ENCODE measurements around the gene ALG1.

The ALG1 gene, protein sequence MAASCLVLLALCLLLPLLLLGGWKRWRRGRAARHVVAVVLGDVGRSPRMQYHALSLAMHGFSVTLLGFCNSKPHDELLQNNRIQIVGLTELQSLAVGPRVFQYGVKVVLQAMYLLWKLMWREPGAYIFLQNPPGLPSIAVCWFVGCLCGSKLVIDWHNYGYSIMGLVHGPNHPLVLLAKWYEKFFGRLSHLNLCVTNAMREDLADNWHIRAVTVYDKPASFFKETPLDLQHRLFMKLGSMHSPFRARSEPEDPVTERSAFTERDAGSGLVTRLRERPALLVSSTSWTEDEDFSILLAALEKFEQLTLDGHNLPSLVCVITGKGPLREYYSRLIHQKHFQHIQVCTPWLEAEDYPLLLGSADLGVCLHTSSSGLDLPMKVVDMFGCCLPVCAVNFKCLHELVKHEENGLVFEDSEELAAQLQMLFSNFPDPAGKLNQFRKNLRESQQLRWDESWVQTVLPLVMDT

DNA sequence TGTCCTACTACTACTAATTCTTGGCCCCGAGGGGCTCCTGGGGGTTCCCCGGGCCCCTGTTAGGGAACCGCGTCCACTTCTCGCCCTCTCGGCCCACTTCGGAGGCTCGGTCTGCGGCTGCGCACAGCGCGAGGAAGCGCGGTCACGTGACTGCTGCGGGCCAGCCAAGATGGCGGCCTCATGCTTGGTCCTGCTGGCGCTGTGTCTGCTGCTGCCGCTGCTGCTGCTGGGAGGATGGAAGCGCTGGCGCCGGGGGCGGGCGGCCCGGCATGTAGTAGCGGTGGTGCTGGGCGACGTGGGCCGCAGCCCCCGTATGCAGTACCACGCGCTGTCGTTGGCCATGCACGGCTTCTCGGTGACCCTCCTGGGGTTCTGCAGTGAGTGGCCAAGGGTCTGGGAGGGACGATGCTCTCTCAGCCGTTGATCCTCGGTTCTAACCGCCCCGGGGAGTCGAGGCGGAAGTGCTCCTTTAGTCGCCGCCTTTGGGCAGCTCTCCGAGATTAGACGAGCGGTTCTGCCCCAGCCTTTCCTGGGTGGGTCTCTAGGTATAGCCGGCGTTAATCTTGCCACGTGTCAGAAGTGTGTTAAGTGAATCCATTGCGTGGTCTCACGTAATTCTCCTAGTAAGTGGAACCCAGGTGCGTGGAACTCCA lies at the start of gene ALG1:
ALG1 (plus strand) TSS at position 163 of the 653 bp plus-strand sequence; CDS start at position 170, 7 bp downstream.
- peak; percentile 85 for DNase-seq (ENCODE audit: low spot score)

DNA sequence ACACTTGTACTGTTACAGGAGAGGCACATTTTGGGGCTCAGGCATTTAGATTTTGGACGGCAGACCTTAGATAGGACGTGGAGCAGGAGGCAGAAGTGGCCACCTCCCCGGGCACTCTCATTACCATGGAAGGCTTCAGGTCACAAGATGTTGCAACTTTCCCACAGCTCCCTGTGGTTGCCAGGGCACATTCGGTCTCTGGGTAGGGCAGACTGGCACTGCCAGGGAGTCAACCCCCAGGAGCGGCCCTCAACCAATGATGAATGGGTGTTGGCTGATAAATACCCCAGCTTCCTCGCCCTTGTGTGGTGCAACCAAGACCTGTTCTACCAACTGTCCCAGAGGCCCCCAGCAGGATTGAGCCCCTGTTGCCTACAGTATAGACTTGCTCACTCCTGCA lies 49.1 kb upstream of the ALG1 start:
- DNase-seq (ENCODE audit: low spot score): no peak

DNA sequence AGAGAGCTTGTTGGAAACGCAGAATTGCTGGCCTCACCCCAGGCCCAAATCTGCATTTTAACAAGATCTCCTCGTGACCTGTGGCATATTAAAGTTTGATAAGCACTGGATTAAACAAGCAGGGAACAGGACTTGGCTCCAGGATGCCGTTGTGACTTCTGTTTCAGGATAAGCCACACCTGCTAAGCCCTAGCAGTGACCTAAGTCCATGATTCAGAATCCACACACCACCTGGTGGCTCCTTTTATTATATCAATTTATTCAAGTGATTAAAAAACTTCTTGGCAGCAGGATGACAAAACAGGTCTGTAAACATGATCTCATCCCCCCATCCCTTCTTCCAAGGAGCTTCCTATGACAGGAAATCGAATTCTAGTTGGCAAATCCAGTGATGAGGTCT lies 47.0 kb upstream of the ALG1 start:
- DNase-seq (ENCODE audit: low spot score): no peak

DNA sequence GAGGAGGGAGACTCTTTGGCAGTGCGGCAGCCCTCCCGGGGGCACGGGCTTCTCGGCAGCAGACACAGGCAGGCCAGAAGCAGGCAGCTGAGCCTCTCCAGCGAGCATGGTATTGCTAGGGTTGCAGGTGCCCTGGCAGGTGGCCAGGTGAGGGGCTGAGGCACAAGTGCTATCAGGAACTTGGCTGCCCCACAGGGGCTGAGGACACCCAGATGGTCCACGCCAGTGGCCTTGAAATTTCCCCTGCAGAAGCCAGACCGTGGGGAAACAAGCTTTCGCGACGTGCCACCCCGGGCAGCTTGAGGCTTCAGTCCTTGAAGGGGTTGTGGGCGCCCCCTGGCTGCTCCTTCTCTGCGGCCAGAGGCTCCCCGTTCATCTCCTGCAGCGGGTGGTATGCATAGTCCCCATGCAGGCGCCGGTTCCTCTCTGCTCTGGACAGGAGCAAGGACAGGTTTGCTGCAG lies 46.4 kb upstream of the ALG1 start:
- DNase-seq (ENCODE audit: low spot score): peak; percentile 74

DNA sequence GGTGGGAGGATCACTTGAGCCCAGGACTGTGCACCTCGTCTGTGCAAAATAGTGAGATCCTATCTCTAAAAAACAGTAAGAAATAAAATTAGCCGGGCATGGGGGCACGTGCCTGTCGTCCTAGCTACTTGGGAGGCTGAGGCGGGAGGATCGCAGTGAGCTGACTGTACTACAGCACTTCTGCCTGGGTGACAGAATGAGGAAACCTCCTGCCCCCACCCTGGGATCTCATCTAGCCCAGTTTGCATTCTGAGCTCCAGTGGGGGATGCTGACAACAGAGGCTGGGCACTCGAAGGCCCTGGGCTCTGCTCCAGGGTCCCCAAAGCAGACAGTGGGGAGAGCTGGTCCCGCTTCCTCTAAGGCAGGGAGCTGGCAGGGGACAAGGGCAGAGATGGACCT lies 45.0 kb upstream of the ALG1 start:
- no peak for DNase-seq (ENCODE audit: low spot score)

DNA sequence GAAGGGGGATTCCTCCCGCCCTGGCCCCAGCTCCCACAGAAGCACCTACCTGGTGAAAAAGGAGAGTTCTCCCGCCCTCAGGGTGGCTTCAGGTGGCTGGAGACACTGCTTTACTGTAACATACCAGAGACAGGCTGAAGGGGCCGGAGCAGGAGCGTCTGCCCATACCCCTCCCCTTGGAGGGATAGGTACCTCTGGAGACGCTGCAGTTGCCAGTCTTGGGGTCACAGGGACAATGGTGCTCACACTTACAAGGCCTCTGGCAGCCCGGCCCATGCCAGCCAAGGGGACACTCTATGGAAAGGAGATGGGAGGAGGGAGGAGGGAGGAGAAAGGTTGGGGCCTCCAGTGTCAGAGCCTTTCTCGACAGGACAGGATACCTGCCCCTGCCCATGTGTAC lies 44.6 kb upstream of the ALG1 start:
- no peak for DNase-seq (ENCODE audit: low spot score)

DNA sequence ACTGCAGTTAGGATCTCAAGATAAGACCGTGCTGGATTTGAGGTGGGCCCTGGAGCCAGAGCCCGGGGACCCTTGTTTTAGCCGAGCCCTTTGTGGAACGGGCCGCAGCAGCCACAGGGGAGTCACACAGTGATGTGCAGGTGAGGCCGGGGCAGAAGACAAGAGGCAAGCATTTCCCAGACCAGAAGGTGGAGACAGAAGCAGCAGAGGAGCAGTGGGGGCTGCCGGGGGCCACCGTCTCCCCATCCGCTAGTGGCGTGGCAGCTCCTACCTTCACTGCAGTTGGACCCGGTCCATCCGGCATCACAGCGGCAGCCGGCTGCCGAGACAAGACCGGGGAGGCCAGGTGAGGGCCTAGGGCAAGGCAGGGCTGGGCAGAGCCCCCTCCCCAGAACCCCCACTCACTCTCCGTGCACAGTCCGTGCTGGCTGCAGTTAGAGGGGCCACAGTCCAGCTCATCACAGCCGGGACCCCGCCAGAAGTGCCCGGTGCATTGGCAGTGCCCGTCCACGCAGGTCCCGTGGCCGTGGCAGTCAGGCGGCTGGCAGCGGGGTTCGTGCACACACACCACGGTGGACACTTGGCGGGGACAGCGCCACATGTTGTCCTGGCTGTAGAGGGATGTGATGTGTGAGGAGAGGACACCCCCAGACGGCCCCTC lies 43.9 kb upstream of the ALG1 start:
- DNase-seq (ENCODE audit: low spot score): no peak

DNA sequence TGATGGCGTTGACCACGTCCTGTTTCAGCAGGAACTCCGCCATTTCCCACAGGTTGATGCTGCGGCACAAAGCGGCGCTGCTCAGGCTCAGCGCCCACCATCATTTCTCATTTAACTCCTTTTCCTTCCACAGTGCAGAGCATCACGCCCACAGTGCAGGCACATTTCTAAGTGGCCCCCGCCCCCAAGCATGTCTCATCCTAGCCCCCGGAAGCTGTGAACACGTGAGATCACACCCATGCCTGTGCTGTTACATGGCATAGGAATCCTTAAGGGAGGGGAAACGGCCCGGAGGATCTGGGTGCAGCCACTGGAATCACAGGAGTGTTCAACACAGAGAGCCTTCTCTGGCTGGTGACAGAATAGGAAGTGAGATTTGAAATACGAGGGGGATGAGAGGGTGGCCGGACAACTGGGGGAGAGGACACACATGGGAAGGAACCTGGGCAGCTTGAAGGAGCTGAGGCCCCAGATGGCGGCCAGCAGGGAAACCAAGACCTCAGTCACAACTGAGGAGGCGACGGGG lies 42.6 kb upstream of the ALG1 start:
- peak; percentile 79 for DNase-seq (ENCODE audit: low spot score)

DNA sequence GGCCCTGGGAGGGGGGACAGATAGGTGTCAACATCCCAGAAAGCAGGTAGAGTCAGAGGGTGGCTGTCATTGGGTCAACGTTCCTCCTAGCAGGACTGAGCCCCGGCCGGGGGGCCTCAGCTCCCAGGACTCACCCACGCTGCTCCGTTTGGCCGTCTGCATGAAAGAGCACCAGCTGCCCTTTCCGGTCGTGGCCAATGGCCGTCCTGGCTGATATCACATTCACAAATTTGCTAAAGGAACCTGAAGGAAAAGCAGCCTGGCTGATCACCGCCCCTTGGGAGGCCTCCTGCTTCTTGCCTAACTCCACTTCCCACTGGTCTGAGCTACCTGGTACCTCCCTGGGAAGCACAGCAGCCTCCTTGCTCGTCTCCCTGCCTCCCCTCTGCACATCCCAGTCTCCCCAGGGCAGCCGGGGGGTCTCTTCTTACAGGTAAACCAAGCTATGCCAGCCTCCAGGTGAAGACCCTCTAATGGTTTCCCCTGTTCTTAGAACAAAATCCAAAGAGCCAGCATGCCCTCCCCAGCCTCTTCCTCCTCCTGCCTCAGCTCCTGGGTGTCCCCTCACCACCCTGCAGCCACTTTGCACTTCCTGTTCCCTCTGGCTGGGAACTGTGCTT lies 41.3 kb upstream of the ALG1 start:
- no peak for DNase-seq (ENCODE audit: low spot score)

DNA sequence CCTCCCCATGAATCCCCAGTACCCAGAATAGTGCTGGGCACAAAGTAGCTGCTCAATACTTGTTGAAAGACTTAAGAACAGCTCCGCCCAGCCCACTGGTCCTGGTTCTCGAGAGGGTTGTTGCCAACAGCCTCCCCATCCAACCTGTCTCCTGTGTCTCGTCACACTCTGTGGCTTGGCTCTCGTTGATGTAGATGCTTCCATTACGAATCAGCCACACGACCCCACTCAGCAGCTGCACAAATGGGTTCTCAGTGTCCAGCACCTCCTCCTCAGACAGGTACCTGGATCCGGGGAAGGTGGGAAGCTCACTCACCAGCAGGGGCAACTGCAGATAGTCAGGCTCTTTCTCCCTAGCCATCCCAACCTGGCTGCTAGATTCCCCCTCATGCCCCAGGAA lies 40.0 kb upstream of the ALG1 start:
- no peak for DNase-seq (ENCODE audit: low spot score)

DNA sequence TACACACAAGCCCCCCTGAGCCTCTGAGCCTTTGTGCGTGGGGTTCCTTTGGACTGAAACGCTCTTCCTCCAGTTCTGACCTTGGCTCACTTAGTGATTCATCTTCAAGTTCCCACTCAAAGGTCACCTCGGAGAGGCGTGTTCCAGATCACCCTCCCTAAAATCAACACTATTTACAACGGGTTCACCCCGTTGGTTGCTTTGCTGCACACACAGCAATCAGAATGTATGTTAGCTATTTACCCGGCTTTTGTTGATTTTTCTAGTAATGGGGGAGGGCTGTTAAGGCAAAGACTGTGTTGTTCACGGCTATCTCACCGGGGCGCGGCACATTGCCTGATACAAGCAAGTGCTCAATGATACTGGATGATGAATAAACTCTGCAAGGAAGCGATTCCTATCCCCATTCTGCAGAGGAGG lies 38.9 kb upstream of the ALG1 start:
- no peak for DNase-seq (ENCODE audit: low spot score)

DNA sequence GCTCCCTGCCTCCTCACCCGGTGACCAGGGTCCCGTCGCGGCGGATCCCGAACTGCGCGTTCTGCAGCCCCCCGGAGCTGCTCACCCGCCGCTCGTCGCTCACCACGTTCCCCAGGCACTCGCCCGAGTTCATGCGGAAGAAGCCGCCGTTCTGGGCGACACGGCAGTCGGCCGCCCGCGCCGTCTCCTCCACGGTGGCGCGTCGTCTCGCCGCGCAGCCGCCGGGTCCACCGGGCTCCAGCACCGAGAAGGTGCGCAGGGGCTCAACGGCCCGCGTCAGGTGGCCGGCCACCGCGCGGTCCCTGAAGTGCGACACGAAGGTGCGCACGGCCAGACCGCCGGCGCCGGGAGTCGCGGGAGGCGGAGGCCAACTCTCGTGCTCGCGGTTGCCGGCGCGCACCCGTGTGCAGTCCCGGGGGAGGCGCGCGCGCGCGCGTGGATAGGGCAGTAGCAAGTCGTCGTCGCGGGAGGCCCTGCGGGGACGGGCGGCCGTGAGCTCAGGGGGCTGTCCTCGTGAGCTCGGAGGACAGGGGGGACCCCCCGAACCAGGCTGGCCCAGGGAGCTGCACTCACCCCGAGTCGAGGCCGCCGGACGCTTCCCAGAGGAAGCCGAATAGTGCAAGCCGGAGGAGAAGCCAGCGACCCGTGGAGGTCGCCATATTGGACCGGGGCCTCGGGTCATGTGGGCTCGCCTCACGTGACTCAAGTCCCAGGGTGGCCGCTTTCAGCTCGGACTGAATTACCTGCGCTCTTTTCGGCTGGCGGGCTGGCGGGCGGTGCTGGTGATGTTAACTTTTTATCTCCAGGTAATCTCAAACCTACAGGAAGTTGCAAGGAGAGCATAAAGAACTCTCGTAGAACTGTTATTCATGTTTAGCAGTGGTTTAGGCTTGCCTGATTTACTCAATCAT lies 38.1 kb upstream of the ALG1 start, which contains the start of gene NAGPA:
NAGPA (minus strand) TSS at position 680 of the 911 bp plus-strand sequence; CDS start at position 659, 21 bp downstream.
- peak; percentile 84 for DNase-seq (ENCODE audit: low spot score)

DNA sequence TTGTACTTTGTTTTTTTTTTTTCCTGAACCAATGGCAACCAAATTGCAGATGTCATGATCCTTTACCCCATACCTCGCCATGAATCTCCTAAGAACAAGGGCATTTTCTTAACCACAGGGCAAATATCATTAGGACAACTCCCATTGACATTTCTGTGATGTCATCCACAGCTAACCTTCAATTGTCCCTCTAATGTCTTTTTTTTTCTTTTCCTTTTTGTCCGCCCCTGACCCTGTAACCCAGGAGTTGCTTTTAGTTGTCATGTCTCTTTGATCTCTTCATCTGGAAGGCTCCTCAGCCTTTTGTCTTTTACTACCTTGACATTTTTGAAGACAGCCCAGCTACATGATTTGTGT lies 37.5 kb upstream of the ALG1 start:
- no peak for DNase-seq (ENCODE audit: low spot score)

DNA sequence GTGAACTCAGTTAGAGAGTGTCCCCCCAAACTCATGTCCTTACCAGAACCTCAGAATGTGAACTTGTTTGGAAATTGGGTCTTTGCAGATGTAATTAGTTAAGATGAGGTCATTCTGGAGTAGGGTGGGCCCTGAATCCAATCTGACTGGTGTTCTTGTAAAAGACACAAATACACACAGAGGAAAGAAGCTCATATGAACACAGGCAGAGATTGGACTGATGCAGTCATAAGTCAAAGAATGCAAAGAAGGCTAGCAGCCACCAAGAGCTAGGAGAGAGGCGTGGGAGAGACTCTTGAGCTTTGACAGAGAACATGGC lies 35.8 kb upstream of the ALG1 start:
- no peak for DNase-seq (ENCODE audit: low spot score)

DNA sequence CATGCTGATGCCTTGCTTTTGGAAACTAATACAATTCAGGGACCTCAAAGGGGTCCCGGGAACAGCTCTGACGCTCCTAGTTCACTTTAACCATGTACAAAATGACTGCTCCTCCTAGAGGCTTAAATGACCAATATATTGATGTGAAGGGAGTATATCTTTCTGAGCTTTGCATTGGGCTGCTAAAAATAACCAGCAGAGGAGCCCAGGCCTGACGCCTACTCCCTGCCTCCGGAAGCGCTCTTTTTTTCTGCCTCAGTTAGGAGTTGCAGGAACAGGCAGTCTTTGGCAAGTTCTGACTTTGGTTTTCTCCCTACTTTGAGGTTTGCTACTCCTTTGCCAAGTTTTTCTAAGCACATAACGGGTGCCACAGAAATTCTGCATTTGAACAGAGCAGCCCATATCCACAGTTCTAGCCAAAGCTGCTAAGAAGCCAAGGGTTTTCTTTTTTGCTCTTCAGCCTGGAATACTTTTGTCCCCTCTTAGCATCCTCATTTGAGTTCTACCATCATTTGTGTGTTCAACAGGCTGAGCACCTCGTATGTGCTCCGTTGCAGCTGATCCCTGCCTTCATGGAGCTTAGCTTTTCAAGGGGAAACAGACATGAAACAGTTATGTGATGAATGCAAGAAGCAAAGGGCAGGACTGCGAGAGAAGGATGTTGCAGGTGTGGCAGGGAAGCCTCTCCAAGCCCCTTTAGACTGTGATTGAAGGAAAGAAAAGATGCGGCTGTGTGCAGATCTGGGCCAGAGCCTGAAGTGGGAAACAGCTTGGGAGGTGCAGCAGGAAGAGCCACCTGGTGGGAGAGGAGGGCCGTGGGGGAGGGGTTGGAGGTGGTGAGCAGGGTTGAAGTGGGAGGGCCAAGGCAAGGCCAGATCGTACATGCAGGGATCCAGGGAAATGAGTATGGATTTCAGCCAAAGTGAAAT lies 35.2 kb upstream of the ALG1 start:
- DNase-seq (ENCODE audit: low spot score): no peak

DNA sequence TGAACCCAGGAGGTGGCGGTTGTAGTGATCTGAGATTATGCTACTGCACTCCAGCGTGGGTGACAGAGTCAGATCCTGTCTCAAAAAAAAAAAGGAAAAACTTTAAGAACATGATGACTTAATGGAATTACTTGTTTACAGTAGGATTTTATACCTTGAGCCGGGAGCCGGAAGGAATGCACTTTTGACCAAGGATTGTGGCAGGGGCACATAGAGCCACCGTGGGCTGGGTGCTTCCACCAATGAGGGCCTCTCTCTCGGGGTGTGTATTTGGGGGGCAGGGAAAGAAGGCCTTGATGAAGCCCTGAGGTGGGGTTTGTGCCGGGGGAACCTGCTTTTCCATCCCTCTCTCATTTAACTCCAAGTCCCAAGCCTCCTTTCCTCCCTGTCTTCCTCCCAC lies 31.2 kb upstream of the ALG1 start:
- DNase-seq (ENCODE audit: low spot score): no peak

DNA sequence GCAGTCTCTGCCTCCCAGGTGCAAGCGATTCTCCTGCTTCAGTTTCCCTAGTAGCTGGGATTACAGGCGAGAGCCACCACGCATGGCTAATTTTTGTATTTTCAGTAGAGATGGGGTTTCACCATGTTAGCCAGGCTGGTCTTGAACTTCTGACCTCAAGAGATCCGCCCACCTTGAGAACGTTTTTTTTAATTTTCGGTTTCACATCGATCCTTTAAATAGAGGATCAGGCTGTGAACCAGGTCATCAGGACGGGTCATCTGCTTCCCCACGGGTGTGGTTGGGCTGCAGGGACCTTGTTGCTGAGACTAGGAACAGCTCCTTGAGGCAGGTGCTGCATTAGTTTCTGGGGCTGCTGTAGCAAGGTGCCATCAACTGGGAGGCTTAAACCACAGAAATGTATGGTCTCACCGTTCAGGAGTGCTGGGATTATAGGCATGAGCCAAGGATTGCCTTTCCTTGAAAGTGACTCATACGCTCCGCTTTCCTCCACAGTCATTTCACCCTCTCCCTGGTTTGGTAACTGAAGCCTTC lies 30.0 kb upstream of the ALG1 start:
- DNase-seq (ENCODE audit: low spot score): no peak

DNA sequence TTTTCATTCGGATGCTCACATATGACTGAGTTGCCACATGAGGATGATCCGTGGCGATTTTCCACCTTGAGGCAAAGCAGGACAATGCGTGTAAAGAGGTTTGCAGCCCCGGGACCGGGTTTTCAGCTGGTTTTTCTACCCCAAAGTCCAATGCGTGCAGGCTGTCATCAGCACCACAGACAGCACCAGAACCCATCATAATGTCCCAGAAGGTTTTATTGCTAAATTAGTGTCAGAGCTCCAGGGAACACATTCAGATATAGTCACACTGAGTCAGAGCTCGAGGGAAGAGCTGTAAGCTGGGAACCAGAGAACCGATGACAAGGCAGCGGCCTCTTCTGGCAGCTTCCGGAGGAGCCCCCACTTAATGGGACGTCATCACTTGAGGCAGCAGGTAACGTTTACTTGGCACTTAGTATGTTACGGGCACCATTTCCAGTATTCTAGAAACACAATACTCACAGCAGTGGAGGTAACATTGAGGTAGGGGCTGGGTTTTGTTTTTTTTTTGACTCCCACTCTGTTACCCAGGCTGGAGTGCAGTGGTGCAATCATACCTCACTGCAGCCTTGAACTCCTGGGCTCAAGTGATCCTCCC lies 29.0 kb upstream of the ALG1 start:
- no peak for DNase-seq (ENCODE audit: low spot score)

DNA sequence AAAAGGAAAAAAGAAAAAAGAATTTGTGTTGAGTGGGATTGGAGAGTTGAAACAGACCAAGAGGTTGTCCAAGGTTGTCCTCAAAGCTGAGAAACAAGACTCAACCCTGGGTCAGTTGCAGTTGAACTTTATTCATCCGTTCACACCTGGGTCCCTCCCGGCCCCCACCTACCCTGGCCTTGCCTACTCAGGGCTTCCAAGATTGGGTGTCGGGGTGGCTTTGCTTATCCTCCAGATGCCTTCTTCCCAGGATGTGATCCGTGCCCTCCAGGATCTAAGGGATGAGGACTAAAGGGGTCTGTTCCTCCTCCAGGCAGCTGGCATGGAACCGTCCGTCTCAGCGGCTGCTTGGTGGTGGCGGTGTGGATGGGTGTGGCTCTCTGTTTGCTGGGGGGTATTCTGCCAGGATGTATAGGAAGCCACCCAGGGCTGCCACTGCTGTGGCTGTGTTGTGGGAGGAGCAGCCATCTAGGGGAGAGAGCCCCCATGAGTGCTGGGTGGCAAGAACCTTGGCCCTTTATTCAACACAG lies 27.6 kb upstream of the ALG1 start:
- DNase-seq (ENCODE audit: low spot score): no peak
